GM21717 (cell line): ENCODE results near the gene RHBDD2.
"Not testable (repeated sequence)": the region's sequence is repeated elsewhere in the genome, so short reads cannot be mapped to it uniquely, and the experiment has no call there.

Source experiments
- ATAC-seq: cut with Tn5 transposase; IDR thresholded peaks from one replicate; pipeline ENCODE4 v1.9.1; 2021; ENCODE audit warnings: mild to moderate bottlenecking, moderate library complexity; ENCODE audit not compliant: unreplicated experiment

RHBDD2 gene

DNA sequence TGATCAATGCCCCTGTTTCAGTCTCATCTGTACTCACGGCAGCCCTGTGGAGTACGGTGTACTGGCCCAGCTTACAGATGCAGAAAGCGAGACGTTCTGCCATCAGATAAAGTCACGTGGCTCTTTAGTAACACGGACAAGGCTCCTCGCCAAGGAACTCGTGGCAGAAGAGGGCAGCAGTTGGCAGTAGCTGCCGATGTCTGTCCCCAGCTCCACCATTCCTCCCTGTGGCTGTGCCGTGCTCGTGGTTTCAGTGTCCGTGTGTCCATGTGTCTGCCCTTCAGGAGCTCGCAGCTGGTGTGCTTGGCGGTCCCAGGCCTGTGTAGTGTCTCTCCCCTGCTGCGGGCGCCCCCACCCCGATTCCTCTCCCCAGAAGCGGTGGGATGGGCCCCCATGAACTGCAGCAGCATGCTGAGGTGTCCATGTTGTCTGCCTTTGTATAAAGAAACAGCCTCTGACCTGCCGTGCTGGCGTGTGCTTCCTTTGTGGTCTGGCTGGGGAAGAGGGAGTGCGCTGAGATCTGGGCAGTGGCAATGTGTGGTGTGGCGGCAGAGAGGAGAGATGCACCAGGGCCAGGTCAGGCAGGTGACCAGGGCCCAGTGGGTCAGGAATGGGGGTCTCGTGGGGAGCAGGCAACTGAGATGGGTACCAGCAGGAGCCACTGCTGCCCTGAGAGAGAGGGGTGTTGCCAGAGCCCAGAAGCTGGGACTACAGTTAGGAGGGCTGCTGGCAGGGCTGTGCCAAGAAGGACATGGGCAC, 9.8 kb downstream of the RHBDD2 start:
- no peak for ATAC-seq

DNA sequence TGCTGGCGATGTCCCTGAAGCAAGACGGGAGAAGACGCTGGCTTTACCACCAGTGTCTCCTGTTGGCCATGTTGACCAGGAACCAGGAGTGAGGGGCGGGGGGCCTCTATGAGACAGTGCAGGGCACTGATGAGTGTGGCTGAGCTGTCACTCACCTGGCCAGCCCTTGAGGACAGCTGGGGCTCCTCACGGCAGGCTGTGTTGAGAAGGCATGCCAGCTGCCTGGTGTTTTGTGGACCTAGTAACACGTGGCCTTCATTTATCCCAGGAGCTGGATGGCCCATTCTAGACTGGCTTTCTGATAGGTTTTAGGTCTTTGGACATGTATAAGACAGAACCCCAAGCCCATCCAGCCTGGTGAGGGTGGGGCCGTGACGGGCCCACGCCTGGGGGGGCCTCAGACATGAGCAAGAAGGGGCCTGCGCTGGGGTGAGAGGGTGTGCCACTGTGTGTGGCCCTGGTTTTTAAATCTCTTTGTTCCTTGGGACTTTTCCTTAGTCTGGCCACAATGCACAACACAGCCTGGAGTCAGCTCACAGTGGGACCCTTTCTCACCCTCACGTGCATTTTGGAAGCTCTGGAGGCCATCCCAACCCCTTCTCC, 10.5 kb downstream of the RHBDD2 start:
- no peak for ATAC-seq

DNA sequence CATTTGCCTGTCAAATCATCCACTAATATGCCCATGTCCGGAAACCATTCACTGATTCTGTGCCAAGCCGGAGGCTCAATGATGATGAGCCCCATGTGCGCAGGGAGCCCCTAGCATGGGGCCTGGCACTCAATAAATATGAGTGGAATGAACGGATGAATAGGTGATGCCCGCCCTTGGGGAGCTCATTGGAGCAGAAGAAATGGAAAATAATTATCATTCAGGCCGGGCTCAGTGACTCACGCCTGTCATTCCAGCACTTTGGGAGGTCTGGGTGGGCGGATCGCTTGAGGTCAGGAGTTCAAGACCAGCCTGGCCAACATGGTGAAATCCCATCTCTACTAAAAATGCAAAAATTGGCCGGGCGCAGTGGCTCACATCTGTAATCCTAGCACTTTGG, 11.0 kb downstream of the RHBDD2 start:
- no peak for ATAC-seq

DNA sequence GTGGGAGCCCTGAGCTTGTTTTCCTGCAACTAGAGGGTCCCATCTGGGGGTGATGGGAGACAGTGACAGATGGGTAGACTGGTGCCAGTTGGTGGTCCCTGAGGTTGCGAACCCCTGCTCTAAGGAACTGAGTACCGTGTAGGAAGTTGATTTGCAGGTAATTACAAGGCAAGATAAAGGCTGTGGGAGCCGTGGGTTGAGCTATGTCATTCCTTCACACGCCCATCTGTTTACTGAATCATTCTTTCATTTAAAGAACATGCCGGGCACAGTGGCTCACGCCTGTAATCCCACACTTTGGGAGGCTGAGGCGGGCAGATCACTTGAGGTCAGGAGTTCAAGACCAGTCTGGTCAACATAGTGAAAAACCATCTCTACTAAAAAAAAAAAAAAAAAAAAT, 12.4 kb downstream of the RHBDD2 start:
- ATAC-seq = not testable (repeated sequence)

DNA sequence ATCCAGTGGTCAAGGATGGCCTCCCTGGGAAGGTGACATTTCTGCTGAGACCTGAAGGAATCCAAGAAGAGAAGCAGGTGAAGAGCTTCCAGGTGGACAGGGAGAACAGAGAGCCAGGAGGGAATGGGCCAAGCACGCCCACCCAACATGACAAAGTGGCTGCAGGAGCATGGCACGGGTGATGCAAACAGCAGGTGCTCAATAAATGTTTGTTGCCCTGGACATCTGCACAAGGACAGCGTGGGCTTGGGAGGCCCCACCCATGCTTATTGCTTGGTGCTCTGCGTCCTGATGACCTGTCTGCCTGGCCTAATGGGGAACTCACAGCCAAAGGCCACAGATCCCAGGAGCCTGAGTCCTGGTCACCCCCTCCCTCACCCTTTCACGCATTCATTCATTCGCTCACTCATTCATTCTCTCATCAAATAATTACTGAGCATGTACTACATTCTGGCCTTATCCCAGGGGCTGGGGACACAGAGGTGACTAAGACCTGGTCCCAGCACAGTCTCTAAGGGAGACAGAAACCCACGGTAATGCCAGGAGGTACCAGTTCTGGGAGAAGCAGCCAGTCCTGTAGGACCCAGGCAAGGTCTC, 13.1 kb downstream of the RHBDD2 start:
- ATAC-seq = no peak

DNA sequence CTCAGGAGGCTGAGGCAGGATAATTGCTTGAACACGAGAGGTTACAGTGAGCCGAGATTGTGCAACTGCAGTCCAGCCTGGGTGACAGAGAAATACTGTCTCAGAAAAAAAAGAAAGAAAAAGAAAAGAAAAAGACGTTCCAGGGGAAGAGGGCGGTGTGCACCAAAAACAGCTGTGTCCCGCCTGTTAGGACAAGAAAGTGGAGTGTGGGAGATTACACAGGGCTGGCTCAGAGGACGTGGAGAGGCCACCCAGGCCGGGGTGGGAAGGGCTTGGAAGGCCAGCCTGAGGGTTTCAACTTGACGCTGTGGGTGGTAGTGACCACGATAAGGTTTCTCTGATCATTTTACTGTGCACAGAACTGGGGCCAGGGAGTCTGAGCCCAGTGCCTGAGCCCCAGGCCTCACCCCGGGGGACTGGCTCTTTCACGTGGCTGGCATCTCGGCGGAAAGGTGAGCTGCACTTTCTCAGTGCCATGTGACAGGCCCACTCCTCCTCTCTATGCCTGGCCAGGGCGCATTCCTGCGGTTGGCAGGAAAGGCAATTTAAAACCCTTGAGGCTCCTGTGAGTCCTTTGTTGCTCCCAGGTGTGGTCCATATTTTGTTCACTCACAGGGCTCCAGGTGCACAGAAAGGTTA, 13.9 kb downstream of the RHBDD2 start:
- ATAC-seq = no peak

DNA sequence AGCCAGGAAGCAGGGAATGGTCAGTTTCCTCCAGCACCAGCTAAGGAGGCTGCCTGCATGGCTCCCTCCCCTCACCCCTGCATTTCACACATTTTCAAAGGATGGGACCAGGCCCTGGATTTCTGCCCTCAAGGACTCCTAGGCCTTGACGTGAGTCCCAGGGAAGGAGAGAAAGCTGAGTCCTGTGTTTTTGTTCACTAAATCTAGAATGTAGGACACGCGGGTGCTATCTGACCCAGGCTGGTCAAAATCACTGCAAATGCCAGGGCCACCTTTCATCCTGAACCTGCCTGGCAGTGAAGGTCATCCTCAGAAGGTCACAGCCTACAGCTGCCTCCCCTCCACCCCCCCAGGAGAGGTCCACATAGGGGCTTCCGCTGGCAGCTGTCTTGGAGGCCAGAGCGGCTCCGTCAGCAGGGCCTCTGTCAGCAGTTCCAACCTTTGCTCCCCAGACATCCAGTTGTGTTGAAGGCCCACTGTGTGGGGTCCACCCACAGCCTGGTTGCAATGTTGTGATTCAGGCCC, 18.0 kb downstream of the RHBDD2 start:
- ATAC-seq = no peak

DNA sequence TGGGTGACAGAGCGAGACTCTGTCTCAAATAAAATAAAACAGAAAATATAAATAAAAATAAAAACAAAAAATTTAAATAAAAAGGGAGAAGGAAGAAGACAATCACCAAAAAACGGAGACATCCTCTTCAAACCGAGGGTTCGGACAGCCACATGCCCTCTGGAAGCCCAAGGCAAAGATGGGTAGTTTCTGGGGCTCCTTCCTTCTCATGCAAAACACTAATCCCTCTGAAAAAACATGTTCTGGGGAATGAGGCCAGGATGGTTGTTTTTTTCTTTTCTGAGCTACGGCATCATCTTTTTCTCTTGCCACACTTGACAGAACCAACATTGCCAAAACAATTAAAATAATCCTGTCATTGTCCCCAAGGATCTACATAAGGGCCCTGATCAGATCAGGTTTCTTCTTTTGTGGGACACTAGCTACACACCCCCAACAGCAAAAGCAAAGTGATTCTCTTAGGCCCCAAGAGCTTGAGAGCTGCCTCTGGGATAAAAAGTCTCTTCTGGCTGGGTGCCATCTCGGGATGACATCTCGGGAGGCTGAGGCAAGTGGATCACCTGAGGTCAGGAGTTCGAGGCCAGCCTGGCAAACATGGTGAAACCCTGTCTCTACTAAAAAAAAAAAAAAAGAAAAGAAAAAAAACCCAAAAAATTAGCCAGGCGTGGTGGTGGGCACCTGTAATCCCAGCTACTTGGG, 21.9 kb downstream of the RHBDD2 start:
- no peak for ATAC-seq

DNA sequence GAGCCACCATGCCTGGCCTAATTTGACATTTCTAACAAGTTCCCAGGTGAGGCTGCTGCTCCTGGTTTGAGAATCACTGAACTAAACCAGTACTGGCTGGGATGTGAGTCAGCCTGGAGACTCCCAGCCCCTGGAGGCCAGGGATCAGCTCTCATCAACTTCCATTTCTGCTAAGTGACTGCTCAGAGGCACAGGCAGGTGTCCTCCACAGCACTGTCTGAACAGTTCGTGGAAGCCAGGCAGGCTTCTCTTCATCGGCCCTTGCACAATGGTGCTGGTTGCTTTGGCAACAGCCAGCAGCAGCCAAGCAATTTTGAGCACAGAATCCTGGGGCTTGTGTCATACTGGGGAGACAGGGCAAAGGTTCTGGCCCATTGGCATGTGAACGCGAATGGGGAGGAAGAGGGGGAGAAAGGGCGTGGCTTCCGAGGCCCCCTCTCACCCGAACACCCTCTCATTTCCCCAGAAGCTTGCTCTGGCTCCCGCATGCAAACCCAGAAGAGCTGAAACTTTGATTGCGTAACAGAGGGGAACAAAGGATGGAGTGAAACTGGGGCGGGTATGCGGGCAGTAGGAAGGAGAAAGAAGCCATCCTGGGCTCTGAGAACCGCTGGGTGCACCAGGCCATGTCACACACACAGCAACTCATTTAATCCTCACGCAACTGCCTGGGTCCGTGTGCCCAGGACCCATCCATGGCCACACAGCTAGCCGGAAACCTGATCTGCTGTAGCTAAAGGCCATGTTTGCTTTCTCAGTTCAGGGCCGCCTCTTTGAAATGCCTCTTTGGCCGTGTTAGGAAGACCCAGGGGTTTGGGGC, 27.2 kb downstream of the RHBDD2 start:
- ATAC-seq = no peak

DNA sequence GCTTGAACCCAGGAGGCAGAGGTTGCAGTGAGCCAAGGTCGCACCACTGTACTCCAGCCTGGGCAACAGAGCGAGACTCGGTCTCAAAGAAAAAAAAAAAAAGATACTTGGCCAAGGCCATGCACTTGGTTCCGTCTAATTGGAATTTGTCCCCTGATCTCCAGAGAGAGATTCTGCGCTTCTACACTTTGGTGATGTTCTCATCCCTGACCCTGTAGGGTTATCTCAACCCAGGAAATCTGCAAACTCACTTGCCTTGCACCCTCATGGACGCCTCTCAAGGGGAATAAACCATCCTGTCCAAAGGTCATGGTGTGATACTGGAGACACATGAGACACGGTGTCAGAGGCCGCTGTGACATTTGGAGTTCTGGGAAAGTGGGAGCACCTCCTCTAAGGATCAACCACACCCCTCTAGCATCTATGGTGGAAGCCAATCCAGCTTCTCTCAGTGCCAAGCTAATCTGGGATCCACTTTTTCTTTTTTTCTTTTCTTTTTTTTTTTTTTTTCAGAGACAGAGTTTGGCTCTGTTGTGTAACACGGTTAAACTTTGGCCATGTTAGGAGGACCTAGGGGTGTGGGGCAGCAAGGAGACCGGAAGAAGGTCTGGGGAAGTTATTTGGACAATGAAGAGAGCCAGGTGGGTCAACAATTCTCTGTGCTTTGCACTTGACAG, 28.3 kb downstream of the RHBDD2 start:
- ATAC-seq = no peak

DNA sequence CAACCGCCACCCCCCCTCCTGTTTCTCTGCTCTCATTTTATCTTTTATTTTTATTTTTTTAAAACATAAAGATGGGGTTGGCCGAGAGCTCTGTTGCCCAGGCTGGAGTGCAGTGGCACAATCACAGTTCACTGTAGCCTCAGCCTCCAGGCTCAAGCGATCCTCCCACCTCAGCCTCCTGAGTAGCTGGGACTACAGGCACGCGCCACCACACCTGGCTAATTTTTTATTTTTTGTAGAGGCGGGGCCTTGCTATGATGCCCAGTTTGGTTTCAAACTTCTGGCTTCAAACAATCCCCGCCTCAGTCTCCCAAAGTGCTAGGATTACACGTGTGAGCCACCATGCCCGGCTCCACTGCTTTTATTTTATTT, 28.8 kb downstream of the RHBDD2 start:
- not testable (repeated sequence) for ATAC-seq

DNA sequence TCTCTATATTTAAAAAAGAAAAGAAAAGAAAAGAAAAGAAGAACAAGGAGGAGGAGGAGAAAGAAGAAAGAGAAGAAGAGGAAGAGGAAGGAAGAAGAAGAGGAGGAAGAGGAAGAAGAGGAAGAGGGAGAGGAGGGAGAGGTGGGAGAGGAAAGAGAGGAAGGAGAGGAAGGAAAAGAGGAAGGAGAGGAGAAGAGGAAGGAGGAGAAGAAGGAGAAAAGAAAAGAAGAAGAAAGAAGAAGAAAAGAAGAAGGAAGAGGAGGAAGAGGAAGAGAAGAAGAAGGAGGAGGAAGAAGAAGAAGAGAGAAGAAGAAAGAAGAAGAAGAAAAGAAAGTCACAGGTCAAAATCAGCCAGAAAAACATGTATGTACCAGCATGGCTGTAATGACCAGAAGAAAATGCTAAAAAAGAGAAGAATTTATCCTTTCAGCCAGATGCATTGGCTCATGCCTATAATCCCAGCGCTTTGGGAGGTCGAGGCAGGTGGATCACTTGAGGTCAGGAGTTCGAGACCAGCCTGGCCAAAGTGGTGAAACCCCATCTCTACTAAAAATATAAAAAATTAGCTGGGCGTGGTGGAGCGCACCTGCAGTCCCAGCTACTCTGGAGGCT, 30.8 kb downstream of the RHBDD2 start:
- no peak for ATAC-seq

DNA sequence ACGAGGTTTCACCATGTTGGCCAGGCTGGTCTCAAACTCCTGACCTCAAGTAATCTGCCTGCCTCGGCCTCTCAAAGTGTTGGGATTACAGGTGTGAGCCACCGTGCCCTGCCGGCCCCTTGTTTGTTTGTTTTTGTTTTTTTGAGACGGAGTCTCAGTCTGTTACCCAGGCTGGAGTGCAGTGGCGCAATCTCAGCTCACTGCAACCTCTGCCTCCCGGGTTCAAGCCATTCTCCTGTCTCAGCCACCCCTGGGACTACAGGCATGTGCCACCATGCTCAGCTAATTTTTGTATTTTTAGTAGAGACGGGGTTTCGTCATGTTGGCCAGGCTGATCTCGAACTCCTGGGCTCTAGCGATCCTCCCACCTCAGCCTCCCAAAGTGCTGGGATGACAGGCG, 32.4 kb downstream of the RHBDD2 start:
- not testable (repeated sequence) for ATAC-seq

DNA sequence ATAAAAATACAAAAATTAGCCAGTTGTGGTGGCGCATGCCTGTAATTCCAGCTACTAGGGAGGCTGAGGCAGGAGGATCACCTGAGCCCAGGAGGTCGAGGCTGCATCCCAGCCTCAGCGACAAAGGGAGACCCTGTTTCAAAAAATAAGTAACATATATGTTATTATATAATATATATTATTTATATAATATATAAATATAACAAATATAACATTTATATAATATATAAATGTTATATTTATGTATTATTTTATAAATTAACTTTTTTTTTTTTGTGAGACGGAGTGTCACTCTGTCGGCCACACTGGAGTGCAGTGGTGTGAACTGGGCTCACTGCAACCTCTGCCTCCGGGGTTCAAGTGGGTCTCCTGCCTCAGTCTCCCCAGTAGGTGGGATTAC, 34.6 kb downstream of the RHBDD2 start:
- ATAC-seq = no peak

DNA sequence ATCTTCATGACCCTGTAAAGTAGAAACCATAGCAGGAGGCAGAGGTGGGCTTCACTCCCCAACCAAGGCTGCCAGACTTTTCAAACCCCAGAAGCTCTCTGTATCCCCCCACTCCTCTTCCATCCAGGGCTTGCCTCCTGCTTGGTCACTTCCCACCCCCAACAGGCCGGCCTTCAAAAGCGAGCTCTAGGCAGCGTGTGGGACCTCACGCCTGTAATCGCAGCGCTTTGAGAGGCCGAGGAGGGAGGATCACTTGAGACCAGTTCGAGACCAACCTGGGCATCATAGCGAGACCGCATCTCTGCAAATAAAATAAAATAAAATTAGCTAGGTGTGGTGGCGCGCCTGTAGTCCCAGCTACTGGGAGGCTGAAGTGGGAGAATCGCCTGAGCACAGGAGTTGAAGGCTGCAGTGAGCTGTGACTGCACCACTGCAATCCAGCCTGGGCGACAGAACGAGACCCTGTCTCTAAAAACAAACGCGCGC, 35.4 kb downstream of the RHBDD2 start:
- ATAC-seq = no peak

DNA sequence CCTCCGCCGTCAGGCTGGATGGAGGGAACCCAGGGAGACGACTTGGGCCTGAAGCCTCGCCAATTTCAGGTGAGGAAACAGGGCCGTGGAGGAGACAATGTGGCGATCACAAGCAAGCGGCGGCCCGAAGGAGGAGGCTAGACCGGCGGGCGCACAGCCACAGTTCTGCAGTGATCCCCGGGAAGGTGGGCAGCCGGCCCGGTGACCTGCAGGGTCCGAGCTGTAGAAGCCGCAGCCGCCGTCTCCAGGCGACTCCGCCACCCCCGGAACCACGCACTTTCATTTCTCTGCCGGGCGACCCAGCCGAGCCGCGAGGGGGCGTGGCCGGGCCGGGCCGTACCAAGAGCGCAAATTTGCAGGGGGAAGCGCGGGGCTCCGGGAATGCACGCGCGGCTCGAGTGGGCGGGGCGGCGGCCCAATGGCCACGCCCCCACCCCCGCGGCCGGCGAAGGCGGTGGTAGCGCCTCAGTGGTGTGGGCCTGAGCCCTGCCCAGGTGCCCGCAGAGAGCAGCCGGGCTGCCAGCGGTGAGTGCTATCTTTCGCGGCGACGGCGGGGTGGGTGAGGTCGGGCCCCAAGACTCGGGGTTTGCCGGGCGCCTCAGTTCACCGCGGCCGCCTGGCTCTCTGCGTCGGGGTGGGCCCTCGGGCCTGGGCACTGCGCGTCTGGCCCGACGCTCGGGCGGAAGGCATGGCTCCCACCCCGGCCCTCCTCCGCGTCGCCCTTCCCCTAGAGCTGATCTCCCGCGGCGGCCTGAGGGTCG, 36.0 kb downstream of the RHBDD2 start, which contains the start of gene POR:
POR (plus strand) TSS at position 501 of the 761 bp plus-strand sequence. CDS start 38,847 bp downstream, outside the sequence.
- ATAC-seq = peak; percentile 86

DNA sequence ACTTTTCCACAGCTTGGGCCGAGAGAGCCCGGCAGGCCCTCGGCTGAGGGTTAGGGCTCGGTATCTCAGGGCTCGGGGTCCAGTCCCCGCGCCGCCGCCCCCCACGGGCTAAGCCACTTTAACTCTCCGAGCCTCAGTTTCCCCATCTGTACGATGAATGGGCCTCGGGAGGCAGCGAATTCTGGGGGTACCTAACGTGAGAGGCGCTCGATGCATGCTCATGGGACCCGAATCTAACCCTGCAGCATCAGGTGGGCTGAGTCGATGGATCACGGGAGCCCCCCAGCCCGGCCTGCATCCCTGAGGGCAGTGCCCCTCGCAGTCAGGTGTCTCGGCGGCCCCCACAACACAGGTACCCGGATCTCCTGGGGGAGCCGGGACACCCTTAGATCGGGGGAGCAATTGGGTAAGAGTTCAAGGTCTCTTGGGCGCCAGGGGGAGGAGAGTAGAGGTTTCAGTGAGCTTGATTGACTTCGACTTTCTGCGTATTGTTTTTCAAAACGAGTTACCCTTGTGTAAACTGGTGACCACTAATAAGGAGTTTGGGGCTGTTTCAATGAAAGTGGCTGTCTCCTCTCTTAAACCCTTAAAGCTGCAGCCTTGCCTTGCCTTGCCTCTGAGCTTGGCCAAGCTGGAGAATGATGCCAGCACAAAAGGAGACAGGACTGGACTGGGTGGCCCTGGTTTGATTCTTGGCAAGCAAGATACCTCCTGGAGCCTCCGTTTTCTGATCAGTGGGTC, 36.8 kb downstream of the RHBDD2 start:
- peak; percentile 14 for ATAC-seq
